GM12878 (cell line): ENCODE measurements around the gene MCC. TPM values are rescaled to one million over a fixed set of nuclear protein-coding genes. Genes with fewer than 3 reads are reported as not detected.

Source experiments
- ATAC-seq: fragments of 200-7000 bp; cut with Tn5 transposase; 3 replicates; pipeline ENCODE4 v1.9.1; 2020; ENCODE audit warnings: mild to moderate bottlenecking, moderate library complexity
- BruUV-seq: library from RNA; stranded (reverse); fragments of 400-500 nt; replicated peaks from 2 replicates; lab custom pipeline; 2021; lab: Mats Ljungman, UMichigan
- CTCF ChIA-PET: fragments of 300-600 bp; sonication (Branson Sonifier 250); formaldehyde crosslinking; extraction: SDS; loops from one replicate; lab custom pipeline; 2021; ENCODE audit warnings: inconsistent platforms; lab: Yijun Ruan, JAX
- POLR2A ChIA-PET: fragments of 350-600 bp; formaldehyde crosslinking; extraction: SDS; loops from one replicate; lab custom pipeline; 2021; ENCODE audit warnings: inconsistent platforms; lab: Charles Lee
- RAD21 ChIA-PET: fragments of 300-600 bp; sonication (Branson Sonifier 250); formaldehyde crosslinking; loops from one replicate; lab custom pipeline; 2023; ENCODE audit warnings: antibody characterized with exemption; ENCODE audit not compliant: unreplicated experiment; lab: Charles Lee
- SMC1A ChIA-PET: fragments of 300-600 bp; sonication (Branson Sonifier 250); formaldehyde crosslinking; loops from one replicate; lab custom pipeline; 2023; ENCODE audit not compliant: unreplicated experiment, uncharacterized antibody; lab: Charles Lee
- DNase-seq: peaks from one replicate; pipeline ENCODE4 v3.0.0-alpha.2; 2011; ENCODE audit warnings: low read depth, low spot score
- FAIRE-seq: peaks from 3 replicates; lab custom pipeline; 2011; peaks lifted over from hg19 to GRCh38; lab: Jason Lieb, UNC
- H2AFZ ChIP-seq: 2 replicates; pipeline ENCODE4 v1.6.0; 2011; ENCODE audit warnings: low read depth, low read length, control low read depth; ENCODE audit not compliant: control insufficient read depth
- H3K27ac ChIP-seq: 2 replicates; pipeline ENCODE4 v1.5.1; 2011; ENCODE audit warnings: control low read depth; ENCODE audit not compliant: control insufficient read depth, insufficient read depth
- H3K27me3 ChIP-seq, 2 experiments: replicated peaks in 1 of 2; 2 replicates each; pipeline versions ENCODE4 v1.6.0 to v1.6.1; 2011; ENCODE audit warnings: low read length in 1 of 2; ENCODE audit not compliant: control insufficient read depth in 2 of 2, insufficient read depth in 2 of 2
- H3K36me3 ChIP-seq, 2 experiments: 2 replicates each; pipeline ENCODE4 v1.5.1; 2011; ENCODE audit warnings: low read length in 1 of 2; ENCODE audit not compliant: control insufficient read depth in 2 of 2, insufficient read depth in 2 of 2
- H3K4me1 ChIP-seq: 2 replicates; pipeline ENCODE4 v1.6.1; 2011; ENCODE audit warnings: mild to moderate bottlenecking, low read length, moderate library complexity, mixed read lengths; ENCODE audit not compliant: control insufficient read depth, insufficient read depth
- H3K4me2 ChIP-seq: 2 replicates; pipeline ENCODE4 v1.6.0; 2011; ENCODE audit warnings: control low read depth; ENCODE audit not compliant: control insufficient read depth, insufficient read depth
- H3K4me3 ChIP-seq: fragments of 200-600 bp; sonication (generic); 2 replicates; pipeline ENCODE4 v1.5.1; 2016
- H3K79me2 ChIP-seq: 2 replicates; pipeline ENCODE4 v1.6.0; 2011; ENCODE audit warnings: low read length; ENCODE audit not compliant: control insufficient read depth, insufficient read depth
- H3K9ac ChIP-seq: 2 replicates; pipeline ENCODE4 v1.8.0; 2011; ENCODE audit warnings: low read length, control low read depth, mixed read lengths; ENCODE audit not compliant: control insufficient read depth, insufficient read depth
- H3K9me3 ChIP-seq: replicated peaks from 3 replicates; pipeline ENCODE4 v1.5.1; 2011; ENCODE audit warnings: mild to moderate bottlenecking, low read length; ENCODE audit not compliant: control insufficient read depth, insufficient read depth
- H4K20me1 ChIP-seq: 2 replicates; pipeline ENCODE4 v1.6.0; 2011; ENCODE audit not compliant: control insufficient read depth, insufficient read depth
- CHD4 ChIP-seq: fragments of 200-600 bp; sonication (generic); IDR thresholded peaks from 2 replicates; pipeline ENCODE4 v1.6.1; 2016; ENCODE audit warnings: mild to moderate bottlenecking
- CREB1 ChIP-seq: IDR thresholded peaks from 2 replicates; pipeline ENCODE4 v1.6.1; 2012; ENCODE audit warnings: low read depth, mild to moderate bottlenecking, inconsistent platforms
- CTCF ChIP-seq, 3 experiments: IDR thresholded peaks in 2 of 3; conservative IDR thresholded peaks in 1 of 3; 2 replicates each; pipeline ENCODE4 v1.5.1; 2011; ENCODE audit warnings: low read depth in 3 of 3, low read length in 3 of 3, mild to moderate bottlenecking in 3 of 3, control low read depth in 2 of 3, moderate library complexity in 2 of 3, inconsistent platforms in 1 of 3, mixed read lengths in 1 of 3; ENCODE audit not compliant: control insufficient read depth in 2 of 3, insufficient read depth in 1 of 3; ENCODE audit errors: extremely low read depth in 1 of 3
- FOXM1 ChIP-seq: IDR thresholded peaks from 2 replicates; pipeline ENCODE4 v1.6.1; 2012; ENCODE audit warnings: low read depth, mild to moderate bottlenecking, inconsistent platforms, low read length, moderate library complexity
- GABPA ChIP-seq: IDR thresholded peaks from 2 replicates; pipeline ENCODE4 v1.6.1; 2014; ENCODE audit warnings: antibody characterized with exemption, low read depth, mild to moderate bottlenecking, inconsistent platforms
- LARP7 ChIP-seq: fragments of 450-650 bp; IDR thresholded peaks from 2 replicates; pipeline ENCODE4 v1.6.1; 2017; ENCODE audit warnings: mild to moderate bottlenecking
- MEF2B ChIP-seq: fragments of 450-650 bp; IDR thresholded peaks from 2 replicates; pipeline ENCODE4 v1.6.1; 2018; ENCODE audit warnings: mild to moderate bottlenecking, moderate library complexity; ENCODE audit not compliant: partially characterized antibody, poor library complexity, severe bottlenecking
- MTA3 ChIP-seq: IDR thresholded peaks from 2 replicates; pipeline ENCODE4 v1.6.1; 2012; ENCODE audit warnings: low read length, inconsistent platforms, borderline replicate concordance
- NFYA ChIP-seq: IDR thresholded peaks from 2 replicates; pipeline ENCODE4 v1.6.1; 2011; ENCODE audit warnings: low read depth, mild to moderate bottlenecking, low read length, improper control_type of control experiment, borderline replicate concordance
- PAX5 ChIP-seq: IDR thresholded peaks from 2 replicates; pipeline ENCODE4 v1.6.1; 2011; ENCODE audit warnings: low read depth, low read length, borderline replicate concordance
- POLR2AphosphoS2 ChIP-seq: IDR thresholded peaks from 2 replicates; pipeline ENCODE4 v1.6.1; 2011; ENCODE audit warnings: low read depth, mild to moderate bottlenecking, low read length, improper control_type of control experiment, moderate library complexity
- RAD21 ChIP-seq: IDR thresholded peaks from 2 replicates; pipeline ENCODE4 v1.6.1; 2011; ENCODE audit warnings: mild to moderate bottlenecking, low read depth, low read length, moderate library complexity; ENCODE audit not compliant: insufficient read depth
- SMAD5 ChIP-seq: IDR thresholded peaks from 2 replicates; pipeline ENCODE4 v1.6.1; 2016; ENCODE audit warnings: antibody characterized with exemption, low read depth
- SP1 ChIP-seq: IDR thresholded peaks from one replicate; pipeline ENCODE4 v1.6.1; 2011; ENCODE audit warnings: low read depth, low read length
- SUZ12 ChIP-seq: fragments of 200-600 bp; sonication (generic); IDR thresholded peaks from one replicate; pipeline ENCODE4 v1.6.1; 2018; ENCODE audit warnings: antibody characterized with exemption, mild to moderate bottlenecking; ENCODE audit not compliant: unreplicated experiment
- USF2 ChIP-seq: IDR thresholded peaks from 2 replicates; pipeline ENCODE4 v1.6.1; 2011; ENCODE audit warnings: low read depth, low read length, improper control_type of control experiment, borderline replicate concordance
- ZNF217 ChIP-seq: fragments of 450-650 bp; IDR thresholded peaks from 2 replicates; pipeline ENCODE4 v1.6.1; 2017; ENCODE audit warnings: antibody characterized with exemption, mild to moderate bottlenecking
- ZNF622 ChIP-seq: fragments of 450-650 bp; IDR thresholded peaks from 2 replicates; pipeline ENCODE4 v1.6.1; 2017; ENCODE audit warnings: mild to moderate bottlenecking, inconsistent platforms
- WGBS: methylation state at CpG from one replicate; pipeline ENCODE4 v1.1.6; 2016; ENCODE audit warnings: low lambda C conversion rate; ENCODE audit not compliant: insufficient replicate concordance, insufficient coverage; ENCODE audit errors: missing lambda C conversion rate; 5-methylcytosine and 5-hydroxymethylcytosine counted together
- in situ Hi-C: fragments of 300-500 bp; cut with MboI; formaldehyde crosslinking; loops from 9 replicates; pipeline ENCODE4 v1.14.3; 2018; ENCODE audit warnings: mixed read lengths
- intact Hi-C: fragments of 100-400 bp; cut with micrococcal nuclease; formaldehyde crosslinking; loops from one replicate; pipeline ENCODE4 v1.14.2; 2022; ENCODE audit not compliant: unreplicated experiment
- polyA plus RNA-seq, 11 experiments: library from polyadenylated mRNA; depleted of rRNA in 4 of 11; unstranded in 6 of 11; stranded (reverse) in 5 of 11; fragments of >200 nt; fragmentation: Nextera tagmentation in 4 of 11; fragmentation: Illumina TruSeq in 1 of 11; extraction: Ambion mirVana in 4 of 11; extraction: Trizol in 1 of 11; gene quantifications; 1 replicate in 1 of 11; 2 replicates in 10 of 11; pipeline versions ENCODE4 v1.2.1 to v1.2.3, GENCODE V29; 2011 to 2016; ENCODE audit warnings: inconsistent platforms in 2 of 11, missing spikeins in 2 of 11, low read depth in 1 of 11
- total RNA-seq, 4 experiments: library from RNA; depleted of rRNA in 3 of 4; stranded (reverse); fragments of >200 nt in 3 of 4; fragmentation: Illumina TruSeq in 1 of 4; extraction: Trizol in 1 of 4; gene quantifications; 2 replicates each; pipeline versions ENCODE4 v1.2.1 to v1.2.3, GENCODE V29; 2013 to 2021

Gene MCC
- total and polyA plus RNA-seq, 10 of the 15 experiments (the other 5 are each of a cell fraction or from before 2014, with no cell fraction given): 0.03 to 0.86 (median 0.16) TPM

DNA sequence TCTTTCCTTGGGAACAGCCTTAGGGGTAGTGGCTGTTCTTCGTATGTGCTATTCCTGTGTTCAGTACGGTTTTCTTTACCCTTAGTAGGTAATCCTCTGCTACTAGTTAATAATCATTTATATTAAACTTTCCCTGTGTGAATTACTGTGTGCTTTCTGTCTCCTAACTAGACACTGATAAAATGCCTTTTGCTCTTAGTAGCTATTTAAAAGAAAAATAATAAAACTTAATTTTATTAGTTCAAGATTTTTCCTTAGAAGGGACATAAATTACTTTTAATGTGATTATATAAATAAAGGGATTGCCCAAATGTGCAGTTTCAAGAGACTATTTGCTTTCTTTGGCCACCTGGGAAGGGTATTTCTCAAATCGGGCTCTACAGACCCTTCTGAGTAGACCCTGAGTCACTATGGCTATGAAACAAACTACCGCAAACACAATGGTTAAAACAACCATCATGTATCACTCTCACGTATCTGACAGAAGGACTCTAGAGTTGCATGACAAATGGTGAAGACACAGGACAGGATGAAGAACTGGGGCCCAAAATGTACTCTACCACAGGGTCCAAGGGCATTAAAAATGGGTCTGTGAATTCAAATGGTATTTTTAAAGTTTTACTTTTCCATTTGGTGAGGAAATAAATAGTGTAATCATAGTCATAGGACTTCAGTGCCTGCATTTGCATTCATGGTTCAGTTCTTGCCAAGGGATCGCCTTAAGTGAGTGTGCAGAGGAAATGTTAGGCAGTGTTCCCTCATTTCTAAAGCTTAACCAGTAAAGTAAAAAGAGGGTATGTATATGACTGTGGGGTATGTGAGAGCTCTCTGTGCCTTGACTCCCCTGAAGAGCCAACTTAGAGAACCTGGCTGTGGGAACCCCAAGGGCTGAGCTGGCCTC is 150.5 kb downstream of the MCC start (continued):
- TF ChIP-seq SUZ12: no peak
- no peak for TF ChIP-seq ZNF217
- no peak for TF ChIP-seq SP1
- no peak for TF ChIP-seq SMAD5
- no peak for TF ChIP-seq GABPA
- no peak for TF ChIP-seq CREB1
- no peak for TF ChIP-seq PAX5
- TF ChIP-seq NFYA: no peak
- TF ChIP-seq, all 136 proteins: peak for 0

- intact Hi-C loops (loop anchor here (2.0 kb wide), 1 partner anchor 270 kb away; no protein-coding TSS in a partner anchor), in situ Hi-C loops (no loop called here)
- ChIA-PET POLR2A (no interaction called here), SMC1A (interaction anchor here (0.6 to 1.2 kb wide), 2 partner anchors 174 to 252 kb away, joined by 4 to 5 read pairs; no protein-coding TSS in a partner anchor), CTCF (interaction anchor here (0.6 to 1.5 kb wide), 9 partner anchors 16 to 341 kb away, joined by 3 to 5 read pairs (median 3); no protein-coding TSS in a partner anchor), RAD21 (no interaction called here)
- Histone ChIP-seq H3K4me1 (no peaks in the 10 kb centered on the region), H4K20me1 (no peaks in the 10 kb centered on the region), H3K36me3 (no peaks in the 10 kb centered on the region), H3K9ac (no peak overlapping the region), H3K4me2 (no peak overlapping the region), H3K27me3 (no peaks in the 10 kb centered on the region; a peak in 1 of 4 replicates), H3K4me3 (no peak overlapping the region), H3K79me2 (no peaks in the 10 kb centered on the region), H3K9me3 (no peaks in the 10 kb centered on the region), H2AFZ (no peak overlapping the region), H3K27ac (no peak overlapping the region)
- FAIRE-seq (no peak), ATAC-seq (peak; percentile 64), DNase-seq (no peak)
- 0% methylated on average over 4 of the region's 4 CpGs for WGBS
- no TSS peak for BruUV-seq
- TF ChIP-seq FOXM1 (no peak), POLR2AphosphoS2 (no peak), MTA3 (no peak), USF2 (no peak), MEF2B (no peak), CHD4 (no peak), ZNF622 (no peak), CTCF (IDR thresholded peaks at IDR 0.05 in 2 of 3, conservative IDR thresholded peaks at IDR 0.05 in 1 of 3; ENCODE audit: control insufficient read depth in 2 of 3, extremely low read depth in 1 of 3, insufficient read depth in 1 of 3, low read depth in 3 of 3, low read length in 3 of 3) (peak; percentile 28 to 31 (median 28); a peak in 3 of 6 replicates), LARP7 (no peak), RAD21 (peak; percentile 50)
Measured at GRCh38 chr5:113336975-113337374, 151.3 kb downstream of the MCC start.
